GM19455 (cell line): Measurements from ENCODE around the gene EIF1AD.
"Not testable (repeated sequence)": the region's sequence is repeated elsewhere in the genome, so short reads cannot be mapped to it uniquely, and the experiment has no call there.

Experiments
- ATAC-seq: cut with Tn5 transposase; IDR thresholded peaks from one replicate; pipeline ENCODE4 v1.9.1; 2021; ENCODE audit not compliant: unreplicated experiment

The EIF1AD gene

DNA sequence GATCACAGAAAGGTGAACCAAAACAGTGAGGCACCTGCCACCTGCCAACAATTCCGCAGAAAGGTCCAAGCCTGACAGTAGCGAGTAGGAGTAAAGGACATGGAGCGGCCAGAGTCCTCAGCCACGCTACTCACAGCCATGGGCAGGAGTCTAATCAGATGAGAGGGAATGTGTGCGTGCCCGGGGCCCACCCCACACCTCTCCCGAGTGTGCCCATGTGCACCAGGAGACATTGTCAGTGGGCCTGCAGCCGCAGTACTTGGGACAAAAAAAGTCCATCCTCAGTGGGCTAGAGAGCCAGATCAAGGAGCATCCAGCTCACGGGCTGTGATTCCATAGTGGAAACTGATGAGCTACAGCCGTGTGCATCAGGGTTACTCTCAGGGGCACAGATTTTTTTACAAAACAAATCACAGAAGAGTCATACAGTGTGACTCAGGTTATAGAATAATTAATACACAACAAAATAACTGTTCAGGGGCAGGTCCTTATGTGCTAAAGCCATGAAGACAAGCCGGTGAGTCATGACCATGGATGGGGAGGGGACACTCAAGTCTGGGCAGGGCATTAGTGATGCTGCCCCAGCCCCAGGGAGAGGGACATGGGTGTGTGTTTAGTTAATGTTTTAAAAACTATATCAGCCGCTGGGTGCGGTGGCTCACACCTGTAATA lies 28.4 kb downstream of the EIF1AD start:
- ATAC-seq = no peak

- no peak for ATAC-seq
Observed at GRCh38 chr11:65972116-65972515, 29.8 kb downstream of the EIF1AD start.

DNA sequence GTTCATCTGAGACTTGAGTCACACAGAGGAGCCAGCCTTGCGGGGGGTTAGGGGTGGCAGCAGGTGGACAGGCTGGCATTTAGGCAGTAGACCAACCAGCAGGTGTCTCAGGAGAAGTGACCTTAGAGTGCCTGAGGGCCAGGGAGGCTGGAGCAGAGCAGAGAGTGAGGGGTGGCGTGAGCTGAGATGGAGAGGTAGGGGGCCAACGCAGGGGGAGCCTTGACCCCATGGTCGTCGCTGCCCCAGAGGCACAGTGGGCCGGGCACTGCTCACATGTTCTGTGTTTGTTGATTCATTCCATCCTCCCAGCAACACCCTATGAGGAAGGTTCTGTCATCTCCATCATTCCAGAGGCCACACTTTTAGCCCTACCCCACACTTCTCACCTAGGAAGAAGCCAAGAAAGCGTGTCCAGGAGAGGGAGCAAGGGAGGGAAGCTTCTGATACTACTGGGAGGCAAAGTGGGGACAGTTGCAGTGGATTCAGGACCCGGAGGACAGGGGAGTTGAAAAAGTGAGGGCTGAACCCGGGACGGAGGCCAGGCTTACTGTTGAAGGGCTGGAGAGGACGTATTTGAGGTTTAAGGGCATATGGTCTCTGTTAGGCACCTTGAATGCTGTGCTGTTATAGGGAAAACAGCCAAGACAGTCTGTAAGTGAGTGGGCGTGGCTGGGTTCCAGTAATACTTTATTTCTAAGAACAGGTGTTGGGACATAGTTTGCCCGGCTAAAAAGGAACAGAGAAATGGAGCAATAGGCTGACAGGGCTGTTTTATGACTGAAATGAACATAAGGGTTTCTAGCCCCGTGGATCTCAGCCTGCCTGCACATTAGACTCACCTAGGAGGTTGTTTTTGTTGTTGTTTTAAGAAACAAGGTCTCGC lies 33.1 kb downstream of the EIF1AD start:
- ATAC-seq = no peak

DNA sequence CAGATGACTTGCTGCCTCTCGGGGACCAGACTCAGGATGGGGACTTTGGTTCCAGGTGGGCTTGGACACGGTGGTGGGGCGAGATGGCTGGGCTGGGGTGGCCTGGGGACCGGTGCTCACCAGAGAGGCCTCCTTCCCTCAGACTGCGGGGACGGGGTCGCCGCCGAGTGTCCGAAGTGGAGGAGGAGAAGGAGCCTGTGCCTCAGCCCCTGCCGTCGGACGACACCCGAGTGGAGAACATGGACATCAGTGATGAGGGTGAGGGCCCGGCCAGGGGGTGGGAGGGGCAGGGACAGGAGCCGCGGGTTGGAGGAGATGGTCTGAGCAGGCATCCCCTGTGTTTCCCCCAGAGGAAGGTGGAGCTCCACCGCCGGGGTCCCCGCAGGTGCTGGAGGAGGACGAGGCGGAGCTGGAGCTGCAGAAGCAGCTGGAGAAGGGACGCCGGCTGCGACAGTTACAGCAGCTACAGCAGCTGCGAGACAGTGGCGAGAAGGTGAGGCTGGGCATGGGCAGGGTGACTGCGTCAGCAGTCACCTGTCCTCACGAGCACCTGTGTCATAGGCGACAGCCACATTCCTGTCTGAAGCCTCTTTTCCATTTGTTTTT lies 34.5 kb downstream of the EIF1AD start:
- ATAC-seq = no peak

DNA sequence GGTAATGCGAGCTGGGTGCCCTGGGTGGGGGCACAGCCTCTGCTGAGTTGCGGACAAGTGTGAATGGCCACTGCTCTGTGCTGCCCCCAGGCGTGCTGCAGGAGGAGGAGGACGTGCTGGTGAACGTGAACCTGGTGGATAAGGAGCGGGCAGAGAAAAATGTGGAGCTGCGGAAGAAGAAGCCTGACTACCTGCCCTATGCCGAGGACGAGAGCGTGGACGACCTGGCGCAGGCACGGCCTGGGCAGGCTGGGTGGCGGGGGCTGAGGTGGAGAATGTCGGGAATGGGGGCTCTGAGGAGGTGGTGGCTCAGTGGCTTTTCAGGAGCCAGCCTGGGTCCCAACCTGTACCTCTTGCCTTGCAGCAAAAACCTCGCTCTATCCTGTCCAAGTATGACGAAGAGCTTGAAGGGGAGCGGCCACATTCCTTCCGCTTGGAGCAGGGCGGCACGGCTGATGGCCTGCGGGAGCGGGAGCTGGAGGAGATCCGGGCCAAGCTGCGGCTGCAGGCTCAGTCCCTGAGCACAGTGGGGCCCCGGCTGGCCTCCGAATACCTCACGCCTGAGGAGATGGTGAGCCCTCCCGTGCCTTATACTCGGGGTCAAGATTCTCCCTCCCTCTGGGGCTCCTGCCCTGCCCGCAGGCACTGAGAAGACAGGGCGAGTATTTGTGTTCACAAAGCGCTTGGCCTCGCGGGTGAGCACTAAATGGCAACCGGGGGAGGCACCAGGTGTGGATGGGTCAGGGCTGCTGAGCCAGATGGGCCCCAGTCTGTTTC lies 35.8 kb downstream of the EIF1AD start:
- ATAC-seq = no peak

GRCh38 chr11:65964906-65965305 lies 37.1 kb downstream of the EIF1AD start:
- no peak for ATAC-seq

DNA sequence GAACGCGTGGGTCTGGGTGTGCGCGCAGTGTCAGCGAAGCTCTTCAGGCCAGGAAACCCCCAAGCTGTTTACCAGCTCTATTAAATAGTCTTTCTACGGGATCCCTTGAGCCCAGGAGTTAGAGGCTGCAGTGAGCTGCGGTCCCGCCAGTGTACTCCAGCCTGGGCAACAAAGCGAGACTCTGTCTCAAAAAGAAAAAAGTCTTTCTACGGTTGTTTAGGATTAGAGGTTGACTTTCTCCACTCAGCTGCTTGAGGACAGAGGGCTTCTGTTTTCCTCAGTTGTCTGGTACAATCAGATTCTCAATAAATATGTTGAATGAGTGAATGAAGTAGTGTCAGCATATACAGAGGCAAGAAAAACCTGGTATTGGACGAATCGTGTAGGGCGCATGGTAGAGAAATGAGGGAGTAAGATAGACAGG lies 39.8 kb downstream of the EIF1AD start:
- peak; percentile 4 for ATAC-seq

- ATAC-seq = peak; percentile 83
Observed at GRCh38 chr11:65961267-65962140, 40.5 kb downstream of the EIF1AD start, which contains the start of gene SART1. TSS of gene SART1 (plus strand) at chr11:65961734. CDS start at chr11:65961781, 47 bp downstream.

GRCh38 chr11:65960824-65961266 lies 41.1 kb downstream of the EIF1AD start:
- no peak for ATAC-seq

GRCh38 chr11:65958774-65959420 lies 43.1 kb downstream of the EIF1AD start:
- ATAC-seq = no peak

- no peak for ATAC-seq
Observed at GRCh38 chr11:65958291-65958690, 43.7 kb downstream of the EIF1AD start.

- ATAC-seq = no peak
Observed at GRCh38 chr11:65954771-65955170, 47.2 kb downstream of the EIF1AD start.

GRCh38 chr11:65953471-65953870 lies 48.5 kb downstream of the EIF1AD start:
- ATAC-seq = no peak

DNA sequence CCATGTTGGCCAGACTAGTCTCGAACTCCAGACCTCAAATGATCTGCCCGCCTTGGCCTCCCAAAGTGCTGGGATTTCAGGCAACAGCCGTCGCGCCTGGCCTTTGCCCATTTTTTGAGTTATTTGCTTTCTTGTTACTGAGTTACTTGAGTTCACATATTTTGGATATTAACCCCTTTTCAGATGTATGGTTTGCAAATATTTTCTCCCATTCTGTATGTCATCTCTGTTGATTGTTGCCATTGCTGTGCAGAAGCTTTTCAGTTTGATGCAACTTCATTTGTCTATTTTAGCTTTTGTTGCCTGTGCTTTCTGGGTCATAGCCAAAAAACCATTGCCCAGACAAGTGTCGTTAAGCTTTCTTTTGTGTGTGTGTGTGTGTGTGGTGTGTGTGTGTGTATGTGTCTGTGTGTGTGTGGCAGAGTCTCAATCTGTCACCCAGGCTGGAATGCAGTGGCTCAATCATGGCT lies 49.9 kb downstream of the EIF1AD start:
- ATAC-seq = no peak

DNA sequence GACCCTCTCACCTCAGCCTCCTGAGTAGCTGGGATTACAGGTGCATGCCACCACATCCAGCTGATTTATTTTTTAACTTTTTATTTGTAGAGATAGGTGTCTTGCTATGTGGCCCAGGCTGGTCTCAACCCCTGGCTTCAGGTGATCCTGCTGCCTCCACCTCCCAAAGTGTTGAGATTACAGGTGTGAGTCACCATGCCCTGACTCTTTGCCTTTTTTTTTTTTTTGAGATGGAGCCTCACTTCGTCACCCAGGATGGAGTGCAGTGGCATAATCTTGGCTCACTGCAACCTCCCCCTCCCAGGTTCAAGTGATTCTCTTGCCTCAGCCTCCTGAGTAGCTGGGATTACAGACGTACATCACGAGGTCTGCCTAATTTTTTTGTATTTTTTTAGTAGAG lies 50.3 kb downstream of the EIF1AD start:
- not testable (repeated sequence) for ATAC-seq

- not testable (repeated sequence) for ATAC-seq
Observed at GRCh38 chr11:65950711-65951110, 51.2 kb downstream of the EIF1AD start.

- ATAC-seq = no peak
Observed at GRCh38 chr11:65947603-65948125, 54.3 kb downstream of the EIF1AD start.

DNA sequence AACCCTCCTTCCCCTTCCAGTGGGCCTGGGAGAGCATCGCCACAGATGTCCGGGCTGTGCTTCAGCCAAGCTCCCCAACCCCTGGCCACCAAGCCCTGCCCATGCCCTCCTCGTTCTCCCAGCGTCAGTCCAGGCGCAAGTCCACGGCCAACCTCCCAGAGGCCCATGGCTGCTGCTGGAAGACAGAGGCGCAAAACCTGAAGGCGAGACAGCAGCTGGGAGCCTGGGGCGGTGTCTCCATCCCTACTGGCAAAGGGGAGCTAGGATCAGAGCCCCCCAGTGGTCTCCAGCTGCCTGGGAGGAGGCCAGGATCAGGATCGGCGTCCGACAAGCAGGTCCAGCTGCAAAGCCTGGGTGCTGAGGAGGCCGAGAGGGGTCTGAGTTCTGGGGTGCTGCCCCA lies 54.8 kb downstream of the EIF1AD start:
- no peak for ATAC-seq

GRCh38 chr11:65946655-65947054 lies 55.3 kb downstream of the EIF1AD start:
- no peak for ATAC-seq
